Panc1 (cell line): ENCODE data around the gene YTHDF1. TPM values are rescaled to one million over a fixed set of nuclear protein-coding genes. Genes with fewer than 3 reads are reported as not detected.
"Not testable (repeated sequence)": the region's sequence is repeated elsewhere in the genome, so short reads cannot be mapped to it uniquely, and the experiment has no call there.

ENCODE experiments used
- ATAC-seq: fragments of 200-7000 bp; cut with Tn5 transposase; 2 replicates; pipeline ENCODE4 v1.9.1; 2020; ENCODE audit warnings: mild to moderate bottlenecking, moderate library complexity
- BruUV-seq: library from RNA; stranded (reverse); fragments of 400-500 nt; replicated peaks from 2 replicates; lab custom pipeline; 2021; lab: Mats Ljungman, UMichigan
- CTCF ChIA-PET: fragments of 300-600 bp; sonication (Branson Sonifier 250); formaldehyde crosslinking; loops from one replicate; lab custom pipeline; 2022; ENCODE audit warnings: antibody characterized with exemption; lab: Charles Lee
- POLR2A ChIA-PET: fragments of 300-600 bp; sonication (Branson Sonifier 250); formaldehyde crosslinking; loops from one replicate; lab custom pipeline; 2022; ENCODE audit warnings: antibody characterized with exemption; lab: Charles Lee
- DNase-seq: peaks from one replicate; pipeline ENCODE4 v3.0.0-alpha.2; 2010; ENCODE audit warnings: low read depth, low spot score
- H3K27ac ChIP-seq: 2 replicates; pipeline ENCODE4 v1.5.1; 2011; ENCODE audit warnings: mild to moderate bottlenecking, low read length, inconsistent platforms
- H3K27me3 ChIP-seq: fragments of 200-500 bp; sonication (Bioruptor generic); 2 replicates; pipeline ENCODE4 v1.6.0; 2014; ENCODE audit warnings: low read length, inconsistent platforms; ENCODE audit not compliant: control insufficient read depth, insufficient read depth
- H3K36me3 ChIP-seq: fragments of 200-500 bp; sonication (Bioruptor generic); 2 replicates; pipeline ENCODE4 v1.5.1; 2014; ENCODE audit warnings: inconsistent platforms, mild to moderate bottlenecking, low read length, moderate library complexity; ENCODE audit not compliant: control insufficient read depth, insufficient read depth
- H3K4me1 ChIP-seq: 2 replicates; pipeline ENCODE4 v1.5.1; 2011; ENCODE audit warnings: inconsistent platforms, mild to moderate bottlenecking, low read length, moderate library complexity; ENCODE audit not compliant: control insufficient read depth, insufficient read depth
- H3K4me3 ChIP-seq, 2 experiments: 2 replicates each; pipeline ENCODE4 v1.5.1; 2011 to 2012; ENCODE audit warnings: low read depth in 2 of 2, low read length in 2 of 2, mild to moderate bottlenecking in 2 of 2, inconsistent platforms in 1 of 2, moderate library complexity in 1 of 2
- H3K9me3 ChIP-seq: fragments of 200-500 bp; sonication (Bioruptor generic); 2 replicates; pipeline ENCODE4 v1.5.1; 2014; ENCODE audit warnings: low read depth, mild to moderate bottlenecking, inconsistent platforms, low read length, moderate library complexity; ENCODE audit not compliant: control insufficient read depth, insufficient read depth
- POLR2AphosphoS5 ChIP-seq: IDR thresholded peaks from 2 replicates; pipeline ENCODE4 v1.6.1; 2012; ENCODE audit warnings: mild to moderate bottlenecking, low read depth, low read length, moderate library complexity
- SIN3A ChIP-seq: IDR thresholded peaks from 2 replicates; pipeline ENCODE4 v1.6.1; 2012; ENCODE audit warnings: low read depth, mild to moderate bottlenecking, low read length, moderate library complexity, borderline replicate concordance; ENCODE audit not compliant: insufficient read depth
- TCF7L2 ChIP-seq: IDR thresholded peaks from 2 replicates; pipeline ENCODE4 v1.6.1; 2011; ENCODE audit warnings: mild to moderate bottlenecking, low read depth, low read length, inconsistent platforms
- in situ Hi-C: cut with HindIII; loops from 2 replicates; pipeline ENCODE4 v1.10.0; 2016; ENCODE audit warnings: low sequenced_read_pairs, low pct_unique_long_range_greater_than_20kb
- intact Hi-C: fragments of 100-400 bp; cut with micrococcal nuclease; formaldehyde crosslinking; loops from one replicate; pipeline ENCODE4 v1.10.0; 2022; ENCODE audit not compliant: unreplicated experiment
- total RNA-seq: library from RNA; stranded (reverse); gene quantifications from one replicate; pipeline ENCODE4 v1.2.1, GENCODE V29; 2021; ENCODE audit not compliant: unreplicated experiment
- TF ChIP-seq, protein P1 (sequence below), 2 experiments: IDR thresholded peaks; 2 replicates each; pipeline ENCODE4 v1.6.1; 2011 to 2012; ENCODE audit warnings: low read depth in 2 of 2, control low read depth in 1 of 2, low read length in 1 of 2, mild to moderate bottlenecking in 1 of 2, moderate library complexity in 1 of 2; ENCODE audit not compliant: insufficient read depth in 1 of 2
- TF ChIP-seq, protein P2 (sequence below): fragments of 450-650 bp; IDR thresholded peaks from 2 replicates; pipeline ENCODE4 v1.5.1; 2017; ENCODE audit warnings: mild to moderate bottlenecking

YTHDF1 gene
- total RNA-seq, 1 experiment from 2014 or later, result 43.0 TPM

- Histone ChIP-seq H3K4me1 (peaks cover 28% of the 10 kb centered on the region), H3K4me3 (no peak overlapping the region), H3K9me3 (no peaks in the 10 kb centered on the region), H3K27me3 (no peaks in the 10 kb centered on the region; the same call in 1 of the 2 replicates), H3K27ac (no peak overlapping the region), H3K36me3 (no peaks in the 10 kb centered on the region)
- in situ Hi-C loops (no loop called here), intact Hi-C loops (no loop called here)
- TF ChIP-seq, protein P1, sequence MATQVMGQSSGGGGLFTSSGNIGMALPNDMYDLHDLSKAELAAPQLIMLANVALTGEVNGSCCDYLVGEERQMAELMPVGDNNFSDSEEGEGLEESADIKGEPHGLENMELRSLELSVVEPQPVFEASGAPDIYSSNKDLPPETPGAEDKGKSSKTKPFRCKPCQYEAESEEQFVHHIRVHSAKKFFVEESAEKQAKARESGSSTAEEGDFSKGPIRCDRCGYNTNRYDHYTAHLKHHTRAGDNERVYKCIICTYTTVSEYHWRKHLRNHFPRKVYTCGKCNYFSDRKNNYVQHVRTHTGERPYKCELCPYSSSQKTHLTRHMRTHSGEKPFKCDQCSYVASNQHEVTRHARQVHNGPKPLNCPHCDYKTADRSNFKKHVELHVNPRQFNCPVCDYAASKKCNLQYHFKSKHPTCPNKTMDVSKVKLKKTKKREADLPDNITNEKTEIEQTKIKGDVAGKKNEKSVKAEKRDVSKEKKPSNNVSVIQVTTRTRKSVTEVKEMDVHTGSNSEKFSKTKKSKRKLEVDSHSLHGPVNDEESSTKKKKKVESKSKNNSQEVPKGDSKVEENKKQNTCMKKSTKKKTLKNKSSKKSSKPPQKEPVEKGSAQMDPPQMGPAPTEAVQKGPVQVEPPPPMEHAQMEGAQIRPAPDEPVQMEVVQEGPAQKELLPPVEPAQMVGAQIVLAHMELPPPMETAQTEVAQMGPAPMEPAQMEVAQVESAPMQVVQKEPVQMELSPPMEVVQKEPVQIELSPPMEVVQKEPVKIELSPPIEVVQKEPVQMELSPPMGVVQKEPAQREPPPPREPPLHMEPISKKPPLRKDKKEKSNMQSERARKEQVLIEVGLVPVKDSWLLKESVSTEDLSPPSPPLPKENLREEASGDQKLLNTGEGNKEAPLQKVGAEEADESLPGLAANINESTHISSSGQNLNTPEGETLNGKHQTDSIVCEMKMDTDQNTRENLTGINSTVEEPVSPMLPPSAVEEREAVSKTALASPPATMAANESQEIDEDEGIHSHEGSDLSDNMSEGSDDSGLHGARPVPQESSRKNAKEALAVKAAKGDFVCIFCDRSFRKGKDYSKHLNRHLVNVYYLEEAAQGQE (IDR thresholded peaks at IDR 0.05; ENCODE audit: insufficient read depth in 1 of 2, low read depth in 2 of 2, low read length in 1 of 2), result no peak
- no peak for TF ChIP-seq TCF7L2
- no peak for TF ChIP-seq POLR2AphosphoS5
- TF ChIP-seq, protein P2, sequence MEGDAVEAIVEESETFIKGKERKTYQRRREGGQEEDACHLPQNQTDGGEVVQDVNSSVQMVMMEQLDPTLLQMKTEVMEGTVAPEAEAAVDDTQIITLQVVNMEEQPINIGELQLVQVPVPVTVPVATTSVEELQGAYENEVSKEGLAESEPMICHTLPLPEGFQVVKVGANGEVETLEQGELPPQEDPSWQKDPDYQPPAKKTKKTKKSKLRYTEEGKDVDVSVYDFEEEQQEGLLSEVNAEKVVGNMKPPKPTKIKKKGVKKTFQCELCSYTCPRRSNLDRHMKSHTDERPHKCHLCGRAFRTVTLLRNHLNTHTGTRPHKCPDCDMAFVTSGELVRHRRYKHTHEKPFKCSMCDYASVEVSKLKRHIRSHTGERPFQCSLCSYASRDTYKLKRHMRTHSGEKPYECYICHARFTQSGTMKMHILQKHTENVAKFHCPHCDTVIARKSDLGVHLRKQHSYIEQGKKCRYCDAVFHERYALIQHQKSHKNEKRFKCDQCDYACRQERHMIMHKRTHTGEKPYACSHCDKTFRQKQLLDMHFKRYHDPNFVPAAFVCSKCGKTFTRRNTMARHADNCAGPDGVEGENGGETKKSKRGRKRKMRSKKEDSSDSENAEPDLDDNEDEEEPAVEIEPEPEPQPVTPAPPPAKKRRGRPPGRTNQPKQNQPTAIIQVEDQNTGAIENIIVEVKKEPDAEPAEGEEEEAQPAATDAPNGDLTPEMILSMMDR, result no peak
- TF ChIP-seq SIN3A, result no peak
- BruUV-seq, result no TSS peak
- ChIA-PET CTCF (interaction anchor here (0.7 to 4.0 kb wide), 3 partner anchors 17 to 389 kb away, joined by 3 to 25 read pairs (median 3); partner anchors contain the start of gene BIRC7), POLR2A (no interaction called here)
- no peak for ATAC-seq
- DNase-seq, result no peak
Measured at GRCh38 chr20:63252284-63252711, 36.4 kb upstream of the YTHDF1 start.

DNA sequence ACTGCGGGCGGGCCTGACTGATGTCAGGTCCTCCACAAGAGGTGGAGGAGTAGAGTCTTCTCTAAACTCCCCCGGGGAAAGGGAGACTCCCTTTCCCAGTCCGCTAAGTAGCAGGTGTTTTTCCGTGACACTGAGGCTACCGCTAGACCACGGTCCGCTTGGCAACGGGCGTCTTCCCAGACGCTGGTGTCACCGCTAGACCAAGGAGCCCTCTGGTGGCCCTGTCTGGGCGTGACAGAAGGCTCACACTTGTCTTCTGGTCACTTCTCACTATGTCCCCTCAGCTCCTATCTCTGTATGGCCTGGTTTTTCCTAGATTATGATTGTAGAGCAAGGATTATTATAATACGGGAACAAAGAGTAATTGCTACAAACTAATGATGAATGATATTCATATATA, 35.4 kb upstream of the YTHDF1 start:
- DNase-seq, H3K27me3 ChIP-seq, H3K36me3 ChIP-seq, ATAC-seq, POLR2A ChIA-PET, in situ Hi-C loops, H3K4me3 ChIP-seq, H3K9me3 ChIP-seq, BruUV-seq, H3K27ac ChIP-seq, intact Hi-C loops: not testable (repeated sequence)
- CTCF ChIA-PET, result interaction anchor here (4.0 kb wide), 1 partner anchor 28 kb away, joined by 25 read pairs; no protein-coding TSS in a partner anchor
- H3K4me1 ChIP-seq, result peaks cover 28% of the 10 kb centered on the region

DNA sequence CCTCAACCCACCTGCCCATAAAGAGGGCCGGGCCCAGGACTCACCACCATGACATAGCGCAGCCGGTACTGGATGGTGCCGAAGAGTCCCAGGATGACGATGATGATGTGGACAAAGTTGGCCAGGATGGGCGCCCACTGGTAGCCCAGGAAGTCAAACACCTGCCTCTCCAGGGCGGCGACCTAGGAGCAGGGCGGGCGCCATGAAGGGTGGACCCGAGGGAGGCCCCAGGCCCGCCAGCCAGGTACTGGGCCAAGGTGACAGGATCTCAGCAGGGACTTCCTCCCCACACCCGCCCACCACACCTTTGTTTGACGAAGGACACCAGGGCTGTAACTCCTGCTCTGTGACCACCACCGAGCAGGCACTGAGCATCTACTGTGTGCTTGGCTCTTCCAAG, 34.0 kb upstream of the YTHDF1 start:
- H3K9me3 ChIP-seq, result no peaks in the 10 kb centered on the region
- ATAC-seq (no peak), DNase-seq (no peak)
- H3K27ac ChIP-seq, result peak overlapping the region; percentile 37; the same call in 1 of the 2 replicates
- H3K27me3 ChIP-seq, result no peaks in the 10 kb centered on the region; the same call in 1 of the 2 replicates
- H3K4me3 ChIP-seq, result no peak overlapping the region
- TF ChIP-seq, protein P2, result no peak
- TF ChIP-seq TCF7L2 (no peak), SIN3A (no peak), POLR2AphosphoS5 (no peak)
- TF ChIP-seq, protein P1 (IDR thresholded peaks at IDR 0.05; ENCODE audit: insufficient read depth in 1 of 2, low read depth in 2 of 2, low read length in 1 of 2), result no peak
- intact Hi-C loops, result no loop called here
- ChIA-PET CTCF (no interaction called here), POLR2A (no interaction called here)
- H3K4me1 ChIP-seq, result peaks cover 27% of the 10 kb centered on the region
- BruUV-seq, result no TSS peak
- H3K36me3 ChIP-seq, result no peaks in the 10 kb centered on the region
- in situ Hi-C loops, result no loop called here
